Ectodermal cell (in vitro differentiated cells): ENCODE results near the gene ANTKMT.

Experiments used
- H3K27ac ChIP-seq: 2 replicates; pipeline ENCODE4 v1.7.0; 2013; ENCODE audit warnings: mild to moderate bottlenecking, low read depth, low read length; ENCODE audit not compliant: insufficient read depth, poor library complexity, severe bottlenecking
- H3K27me3 ChIP-seq: 2 replicates; pipeline ENCODE4 v1.7.0; 2013; ENCODE audit warnings: mild to moderate bottlenecking, low read length; ENCODE audit not compliant: insufficient read depth, control insufficient read depth, poor library complexity, severe bottlenecking
- H3K36me3 ChIP-seq: one replicate; pipeline ENCODE4 v1.7.0; 2013; ENCODE audit warnings: low read length; ENCODE audit not compliant: control insufficient read depth, insufficient read depth
- H3K4me1 ChIP-seq: one replicate; pipeline ENCODE4 v1.7.0; 2013; ENCODE audit warnings: low read length; ENCODE audit not compliant: control insufficient read depth, insufficient read depth
- H3K4me3 ChIP-seq: 2 replicates; pipeline ENCODE4 v1.7.0; 2013; ENCODE audit warnings: low read depth, low read length, control low read depth; ENCODE audit not compliant: insufficient read depth
- H3K9me3 ChIP-seq: 2 replicates; pipeline ENCODE4 v1.7.0; 2013; ENCODE audit warnings: mild to moderate bottlenecking, low read length, moderate library complexity; ENCODE audit not compliant: control insufficient read depth
- WGBS, 2 experiments: methylation state at CpG; one replicate each; pipeline ENCODE4 v1.1.7; 2013; ENCODE audit warnings: missing lambda C conversion rate in 2 of 2; 5-methylcytosine and 5-hydroxymethylcytosine counted together

The ANTKMT gene

GRCh38 chr16:681746-682427 lies 39.1 kb upstream of the ANTKMT start:
- no peak overlapping the region for H3K27ac ChIP-seq
- peaks cover 13% of the 10 kb centered on the region for H3K4me1 ChIP-seq
- 95 to 97% methylated on average over 28 of the region's 28 CpGs for WGBS, 2 experiments
- H3K4me3 ChIP-seq: no peak overlapping the region
- peaks cover 15% of the 10 kb centered on the region for H3K36me3 ChIP-seq
- H3K9me3 ChIP-seq: no peaks in the 10 kb centered on the region
- H3K27me3 ChIP-seq: no peaks in the 10 kb centered on the region

DNA sequence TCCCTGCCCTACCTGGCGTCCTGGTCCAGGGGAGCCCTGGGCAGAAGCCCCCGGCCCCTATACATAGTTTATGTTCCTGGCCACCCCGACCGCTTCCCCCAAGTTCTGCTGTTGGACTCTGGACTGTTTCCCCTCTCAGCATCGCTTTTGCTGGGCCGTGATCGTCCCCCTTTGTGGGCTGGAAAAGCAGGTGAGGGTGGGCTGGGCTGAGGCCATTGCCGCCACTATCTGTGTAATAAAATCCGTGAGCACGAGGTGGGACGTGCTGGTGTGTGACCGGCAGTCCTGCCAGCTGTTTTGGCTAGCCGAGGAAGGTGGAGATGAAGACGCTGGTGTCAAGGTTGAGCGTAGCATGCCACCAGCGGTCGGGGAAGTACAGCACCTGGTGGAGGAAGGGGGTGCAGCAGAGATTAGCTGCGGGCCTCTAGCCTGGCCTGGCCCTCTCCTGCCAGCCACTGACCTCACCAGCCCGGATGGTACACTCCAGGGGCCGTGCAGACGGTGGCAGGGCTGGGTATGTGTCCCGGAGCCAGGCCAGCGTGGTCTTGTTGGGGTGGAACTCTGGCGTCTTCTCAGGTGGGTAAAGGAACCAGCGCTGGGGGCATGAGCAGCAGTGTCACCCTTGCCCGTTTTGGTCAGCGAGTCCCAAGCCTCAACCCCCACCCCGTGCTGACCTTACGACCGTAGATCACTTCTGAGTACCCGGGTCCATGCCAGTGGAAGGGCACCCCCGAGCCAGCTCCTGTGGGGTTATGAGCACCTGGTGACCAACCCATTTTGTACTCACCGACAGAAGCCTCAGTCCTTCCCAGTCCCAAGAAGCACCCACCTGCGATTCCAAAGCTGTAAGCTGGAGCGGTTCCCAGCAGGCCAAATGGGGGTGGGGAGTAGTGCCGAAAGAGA lies 38.2 kb upstream of the ANTKMT start:
- no peaks in the 10 kb centered on the region for H3K27me3 ChIP-seq
- 93% methylated on average over 36 of the region's 36 CpGs for WGBS, 2 experiments
- no peak overlapping the region for H3K27ac ChIP-seq
- H3K4me3 ChIP-seq: peak overlapping the region; percentile 73
- no peaks in the 10 kb centered on the region for H3K9me3 ChIP-seq
- H3K4me1 ChIP-seq: peaks cover 13% of the 10 kb centered on the region
- peaks cover 19% of the 10 kb centered on the region for H3K36me3 ChIP-seq

GRCh38 chr16:683396-684070 lies 37.4 kb upstream of the ANTKMT start:
- H3K36me3 ChIP-seq: peaks cover 23% of the 10 kb centered on the region
- H3K27ac ChIP-seq: peak overlapping the region; percentile 36
- WGBS, 2 experiments: 19% methylated on average over 57 of the region's 57 CpGs

DNA sequence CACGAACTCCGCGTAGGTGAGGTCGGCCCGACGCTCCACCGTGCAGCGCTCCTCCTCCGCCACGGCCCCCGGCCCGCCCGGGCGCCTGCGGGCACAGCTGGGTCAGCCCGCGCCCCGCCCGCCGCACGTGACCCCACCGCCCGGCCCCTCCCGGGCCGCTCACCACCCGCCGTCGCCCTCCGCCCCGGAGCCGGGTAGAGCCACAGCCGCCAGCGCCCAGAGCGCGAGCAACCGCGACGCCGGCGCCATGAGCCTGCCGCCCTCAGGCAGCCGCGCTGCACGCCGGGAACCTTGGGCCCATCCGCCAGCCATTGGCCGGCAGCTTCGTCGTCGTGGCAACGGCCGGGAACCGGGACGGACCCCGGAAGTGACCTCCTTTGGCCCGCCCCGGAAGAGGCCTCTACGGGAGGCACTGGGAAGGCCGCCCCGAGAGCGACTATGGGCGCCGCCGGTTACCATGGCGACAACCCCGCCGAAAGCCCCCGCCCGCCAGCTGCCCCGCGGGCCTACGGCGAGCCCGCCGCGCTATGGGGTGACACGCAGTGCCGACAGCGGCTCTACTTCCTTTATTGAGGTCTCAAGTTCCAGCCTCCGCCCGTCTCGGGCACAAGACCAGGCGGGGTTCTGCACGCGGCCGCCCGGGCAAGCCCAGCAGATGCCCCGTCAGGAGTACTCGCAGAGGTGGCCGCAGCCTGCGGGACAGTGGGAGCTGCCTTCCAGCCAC lies 36.7 kb upstream of the ANTKMT start, which contains the start of gene JMJD8:
JMJD8 (minus strand) TSS at position 264 of the 724 bp plus-strand sequence; CDS start at position 249, 15 bp downstream.
- peaks cover 17% of the 10 kb centered on the region for H3K4me1 ChIP-seq
- H3K4me3 ChIP-seq: peak within 1 kb of the TSS; percentile 73
- H3K27ac ChIP-seq: peak within 1 kb of the TSS; percentile 44
- H3K27me3 ChIP-seq: no peaks in the 10 kb centered on the region
- peaks cover 23% of the 10 kb centered on the region for H3K36me3 ChIP-seq
- H3K9me3 ChIP-seq: no peaks in the 10 kb centered on the region
- WGBS, 2 experiments: 10 to 11% methylated on average over 91 of the region's 91 CpGs

More at GRCh38 chr16:683396-684070, 37.4 kb upstream of the ANTKMT start:
- Histone ChIP-seq H3K27me3 (no peaks in the 10 kb centered on the region), H3K4me3 (peak overlapping the region; percentile 73), H3K9me3 (no peaks in the 10 kb centered on the region), H3K4me1 (peaks cover 13% of the 10 kb centered on the region)

- Histone ChIP-seq H3K36me3 (peaks cover 23% of the 10 kb centered on the region), H3K4me1 (peaks cover 21% of the 10 kb centered on the region), H3K27ac (no peak overlapping the region), H3K4me3 (no peak overlapping the region), H3K27me3 (no peaks in the 10 kb centered on the region), H3K9me3 (no peaks in the 10 kb centered on the region)
- 95 to 96% methylated on average over 61 of the region's 61 CpGs for WGBS, 2 experiments
These were observed 35.8 kb upstream of the ANTKMT start for GRCh38 chr16:684961-685696.

DNA sequence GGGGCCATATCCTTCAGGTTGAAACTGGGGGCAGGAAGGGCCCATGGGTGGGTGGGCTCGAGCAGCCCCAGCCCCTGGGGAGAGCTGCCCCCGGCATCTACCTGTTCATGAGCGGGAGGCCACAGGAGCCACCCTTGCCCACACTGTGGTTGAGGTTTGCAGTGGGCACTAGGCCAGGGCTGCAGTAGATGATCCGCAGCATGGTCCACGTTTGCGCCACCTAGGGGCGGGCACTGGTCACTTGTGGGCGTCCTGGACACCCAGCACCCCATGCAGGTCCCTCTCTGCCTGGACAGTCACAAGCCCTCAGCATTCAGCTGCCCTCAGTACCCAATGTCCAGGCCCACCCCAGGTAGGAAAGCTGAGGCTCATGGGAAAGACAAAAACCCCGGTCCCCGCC lies 35.0 kb upstream of the ANTKMT start:
- Histone ChIP-seq H3K36me3 (peaks cover 23% of the 10 kb centered on the region), H3K4me3 (no peak overlapping the region), H3K4me1 (peaks cover 21% of the 10 kb centered on the region), H3K27me3 (peaks cover 4% of the 10 kb centered on the region), H3K9me3 (no peaks in the 10 kb centered on the region), H3K27ac (no peak overlapping the region)
- 82 to 85% methylated on average over 10 of the region's 10 CpGs for WGBS, 2 experiments

DNA sequence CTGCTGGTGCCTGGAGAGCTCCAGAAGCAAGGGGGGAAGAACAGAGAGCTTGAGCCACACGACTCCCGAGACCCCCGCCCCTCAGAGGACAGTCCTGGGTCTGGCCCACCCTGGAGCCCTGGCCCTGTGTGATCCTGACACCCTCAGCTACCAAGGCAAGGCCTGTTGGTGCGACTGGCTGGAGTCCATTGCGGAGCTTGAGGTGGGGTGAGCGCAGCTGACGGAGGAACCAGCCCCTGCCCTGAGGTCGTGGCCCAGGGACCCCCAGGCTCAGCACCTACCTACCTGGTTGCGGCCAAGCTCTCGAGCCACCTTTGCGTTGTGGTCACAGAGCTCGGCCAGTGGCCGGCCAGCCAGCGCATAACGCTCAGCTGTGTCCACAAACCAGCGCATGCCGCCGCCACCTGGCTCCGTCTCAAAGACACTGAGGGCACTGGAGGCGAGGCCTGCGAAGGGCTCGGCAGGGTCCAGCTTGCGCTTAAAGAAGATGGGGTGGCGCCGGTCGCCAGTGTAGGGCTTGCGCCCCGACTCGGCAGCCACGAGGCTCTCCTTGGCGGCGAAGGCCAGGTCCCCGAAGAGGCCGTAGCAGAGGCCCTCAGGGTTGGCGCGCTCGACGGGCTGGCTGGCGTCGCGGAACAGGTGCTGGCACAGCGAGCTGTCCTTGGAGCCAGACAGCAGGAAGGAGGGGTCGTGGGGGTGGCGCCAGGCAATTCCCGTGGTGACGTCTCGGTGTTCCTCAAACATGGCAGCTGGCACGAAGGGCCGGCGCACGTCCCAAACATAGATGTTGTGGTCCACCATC lies 34.3 kb upstream of the ANTKMT start:
- Histone ChIP-seq H3K4me1 (peaks cover 15% of the 10 kb centered on the region), H3K4me3 (no peak overlapping the region), H3K36me3 (peaks cover 21% of the 10 kb centered on the region), H3K9me3 (no peaks in the 10 kb centered on the region), H3K27ac (no peak overlapping the region), H3K27me3 (peaks cover 9% of the 10 kb centered on the region)
- 96% methylated on average over 51 of the region's 51 CpGs for WGBS, 2 experiments

DNA sequence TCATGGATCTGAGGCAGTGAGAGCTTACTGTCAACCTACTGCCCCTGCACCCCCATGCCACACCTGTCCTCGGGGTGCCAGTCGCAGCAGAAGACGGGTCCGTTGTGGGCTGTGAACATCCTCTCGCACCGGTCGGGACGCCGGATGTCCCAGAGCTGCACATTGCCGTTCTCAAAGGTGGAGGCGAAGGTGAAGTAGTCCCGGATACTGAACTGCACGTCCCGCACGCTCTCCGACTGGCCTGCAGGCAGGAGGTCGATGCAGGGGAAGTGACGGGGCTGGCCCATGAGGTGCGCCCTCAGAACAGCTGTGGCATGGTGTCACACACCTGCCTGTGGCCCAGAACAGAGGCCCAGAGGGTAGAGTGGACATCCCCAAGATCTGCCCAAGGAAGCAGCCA lies 33.4 kb upstream of the ANTKMT start:
- H3K9me3 ChIP-seq: no peaks in the 10 kb centered on the region
- H3K27ac ChIP-seq: no peak overlapping the region
- peaks cover 13% of the 10 kb centered on the region for H3K36me3 ChIP-seq
- H3K4me3 ChIP-seq: no peak overlapping the region
- 94% methylated on average over 19 of the region's 19 CpGs for WGBS, 2 experiments
- H3K27me3 ChIP-seq: peaks cover 17% of the 10 kb centered on the region
- H3K4me1 ChIP-seq: peaks cover 15% of the 10 kb centered on the region
